ENCODE data around the gene STX7. TPM values are rescaled to one million over a fixed set of nuclear protein-coding genes. Genes with fewer than 3 reads are reported as not detected.
"Not testable (repeated sequence)": the region's sequence is repeated elsewhere in the genome, so short reads cannot be mapped to it uniquely, and the experiment has no call there.

The STX7 gene, protein sequence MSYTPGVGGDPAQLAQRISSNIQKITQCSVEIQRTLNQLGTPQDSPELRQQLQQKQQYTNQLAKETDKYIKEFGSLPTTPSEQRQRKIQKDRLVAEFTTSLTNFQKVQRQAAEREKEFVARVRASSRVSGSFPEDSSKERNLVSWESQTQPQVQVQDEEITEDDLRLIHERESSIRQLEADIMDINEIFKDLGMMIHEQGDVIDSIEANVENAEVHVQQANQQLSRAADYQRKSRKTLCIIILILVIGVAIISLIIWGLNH
- total RNA-seq = 53.3 TPM
- long read RNA-seq, full-length matches to known transcripts = 52 of 67 reads
- long read RNA-seq, partial matches to known transcripts = 3 of 67 reads
- long read RNA-seq, other reads (novel, unspliced or antisense) = 12 of 67 reads

GRCh38 chr6:132512638-132513632 lies at the start of gene STX7:
Gene STX7 (minus strand): TSS chr6:132513116. CDS start chr6:132503530, 9,586 bp downstream.
- DNase-seq (ENCODE audit: low spot score) = peak; percentile 97
- intact Hi-C loops (cut with DNase I) = no loop called here

- intact Hi-C loops (cut with DNase I); DNase-seq (ENCODE audit: low spot score): not testable (repeated sequence)
Measured at GRCh38 chr6:132560087-132560486, 47.2 kb upstream of the STX7 start.

- intact Hi-C loops (cut with DNase I) = no loop called here
- no peak for DNase-seq (ENCODE audit: low spot score)
Measured at GRCh38 chr6:132552372-132552771, 39.5 kb upstream of the STX7 start, which contains the start of gene TAAR8. Gene TAAR8 (plus strand): TSS chr6:132552672. CDS start chr6:132552693, 21 bp downstream.

GRCh38 chr6:132551214-132551613 lies 38.3 kb upstream of the STX7 start:
- no peak for DNase-seq (ENCODE audit: low spot score)
- intact Hi-C loops (cut with DNase I) = no loop called here

DNA sequence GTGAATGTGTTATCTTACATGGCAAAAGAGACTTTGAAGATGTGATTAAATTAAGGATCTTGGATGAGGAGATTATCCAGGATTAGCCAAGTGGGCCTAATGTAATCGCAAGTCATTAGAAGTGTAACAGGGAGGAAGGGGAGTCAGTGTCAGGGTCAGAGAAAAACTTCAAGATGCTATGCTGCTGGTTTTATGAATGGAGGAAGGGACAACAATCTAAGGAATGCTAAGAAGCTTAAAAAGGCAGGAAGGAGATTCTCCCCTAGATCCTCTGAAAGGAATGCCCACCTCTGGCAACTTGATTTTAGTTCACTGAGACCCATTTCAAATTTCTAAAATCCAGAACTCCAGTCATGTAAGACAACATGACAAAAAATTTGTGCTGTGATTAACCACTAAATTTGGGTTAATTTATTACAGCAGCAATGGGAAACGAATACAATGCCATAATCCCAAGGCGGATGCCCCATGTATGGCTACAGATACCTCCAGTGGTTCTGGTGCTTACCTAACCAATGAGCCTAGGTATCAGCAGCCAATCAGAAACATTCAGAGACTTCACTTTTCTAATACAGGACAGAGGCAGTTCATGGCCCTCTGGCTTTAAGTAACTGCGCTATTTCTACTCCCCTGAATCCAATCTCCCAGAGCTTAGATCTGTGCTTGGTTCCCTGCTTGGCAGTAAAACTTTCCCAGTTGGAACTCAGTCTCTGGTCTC lies 36.0 kb upstream of the STX7 start:
- intact Hi-C loops (cut with DNase I) = no loop called here
- no peak for DNase-seq (ENCODE audit: low spot score)

- intact Hi-C loops (cut with DNase I) = no loop called here
- no peak for DNase-seq (ENCODE audit: low spot score)
Measured at GRCh38 chr6:132544826-132545225, 31.9 kb upstream of the STX7 start.

DNA sequence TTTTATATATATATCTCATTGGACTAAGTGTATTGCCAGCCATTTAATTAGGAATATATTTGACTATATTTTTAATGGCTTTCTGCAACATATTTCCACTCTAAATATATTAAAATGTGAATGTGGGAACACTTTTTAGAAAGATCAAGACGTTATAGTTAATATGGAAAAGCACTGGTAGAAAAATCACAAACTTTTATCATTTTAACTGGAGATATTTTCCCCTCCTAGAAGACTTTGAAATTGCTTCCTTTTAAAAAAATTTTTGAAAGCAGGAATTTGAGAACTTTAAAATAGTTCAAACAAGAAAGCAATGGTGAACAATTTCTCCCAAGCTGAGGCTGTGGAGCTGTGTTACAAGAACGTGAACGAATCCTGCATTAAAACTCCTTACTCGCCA lies 25.1 kb upstream of the STX7 start, which contains the start of gene TAAR9:
Gene TAAR9 (plus strand): TSS at position 301 of the 400 bp plus-strand sequence. CDS start 13 bp downstream, at position 314.
- DNase-seq (ENCODE audit: low spot score) = no peak
- intact Hi-C loops (cut with DNase I) = no loop called here

DNA sequence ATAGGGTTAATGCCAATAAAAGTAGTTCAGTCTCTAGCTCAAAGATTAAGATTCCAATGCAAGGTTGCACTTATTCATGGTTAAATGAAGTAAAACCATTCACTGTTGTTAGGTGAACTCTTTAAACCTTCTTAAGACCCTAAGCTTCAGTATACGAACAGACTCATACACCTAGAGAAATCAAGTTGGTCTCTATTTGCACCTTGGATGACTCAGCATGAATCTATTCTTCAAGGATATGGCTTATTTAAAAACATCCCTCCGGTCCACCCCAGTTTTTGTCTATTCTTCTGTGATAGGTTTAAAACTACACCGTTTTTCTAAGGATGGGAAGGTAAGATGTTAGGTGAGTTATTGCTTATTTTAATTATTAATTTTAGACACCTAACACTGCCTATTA lies 24.2 kb upstream of the STX7 start:
- intact Hi-C loops (cut with DNase I) = no loop called here
- no peak for DNase-seq (ENCODE audit: low spot score)

GRCh38 chr6:132534546-132534945 lies 21.6 kb upstream of the STX7 start:
- intact Hi-C loops (cut with DNase I); DNase-seq (ENCODE audit: low spot score): not testable (repeated sequence)

- DNase-seq (ENCODE audit: low spot score) = no peak
- intact Hi-C loops (cut with DNase I) = no loop called here
Measured at GRCh38 chr6:132530293-132530974, 17.5 kb upstream of the STX7 start.

GRCh38 chr6:132527791-132528190 lies 14.9 kb upstream of the STX7 start:
- DNase-seq (ENCODE audit: low spot score) = no peak
- intact Hi-C loops (cut with DNase I) = no loop called here

- intact Hi-C loops (cut with DNase I) = no loop called here
- DNase-seq (ENCODE audit: low spot score) = no peak
Measured at GRCh38 chr6:132526461-132526860, 13.5 kb upstream of the STX7 start.

- no peak for DNase-seq (ENCODE audit: low spot score)
- intact Hi-C loops (cut with DNase I) = no loop called here
Measured at GRCh38 chr6:132525866-132526265, 12.9 kb upstream of the STX7 start.

DNA sequence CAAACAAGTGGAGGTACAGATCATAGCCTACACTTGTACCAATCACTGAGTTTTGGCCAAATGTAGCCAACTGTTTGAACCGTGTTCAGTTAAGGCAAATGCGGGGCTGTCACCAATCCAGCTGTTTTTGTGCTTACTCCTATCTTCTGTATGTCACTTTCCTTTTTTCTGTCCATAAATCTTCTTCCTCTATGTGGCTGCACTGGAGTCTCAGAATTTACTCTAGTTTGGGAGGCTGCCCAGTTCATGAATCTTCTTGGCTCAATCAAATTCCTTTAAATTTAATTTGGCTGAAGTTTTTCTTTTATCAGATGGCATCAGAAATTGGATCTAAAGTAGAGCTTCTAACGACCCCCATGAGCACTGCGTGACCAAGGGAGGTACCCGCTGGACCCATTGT lies 11.7 kb upstream of the STX7 start:
- intact Hi-C loops (cut with DNase I) = no loop called here
- no peak for DNase-seq (ENCODE audit: low spot score)

GRCh38 chr6:132520953-132521352 lies 8.0 kb upstream of the STX7 start:
- no peak for DNase-seq (ENCODE audit: low spot score)
- intact Hi-C loops (cut with DNase I) = no loop called here

DNA sequence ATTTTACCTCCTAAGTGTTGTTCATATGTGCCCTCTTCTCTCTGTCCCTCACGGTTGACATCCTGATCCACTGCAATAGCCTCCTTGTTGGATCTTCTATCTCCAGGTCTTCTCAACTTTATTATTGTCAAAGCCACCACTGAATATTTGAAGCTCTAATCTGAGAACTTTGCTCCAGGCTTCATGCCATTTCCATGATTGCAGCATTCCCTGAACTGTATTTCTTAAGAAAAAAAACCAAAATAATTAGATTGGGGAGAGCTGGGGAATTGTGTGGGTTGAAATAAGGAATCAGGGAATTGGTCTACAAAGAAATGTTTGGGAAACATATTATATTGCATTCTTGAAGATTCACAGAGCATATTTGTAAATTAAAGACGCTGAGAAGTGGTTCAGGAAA lies 2.5 kb upstream of the STX7 start:
- intact Hi-C loops (cut with DNase I) = no loop called here
- DNase-seq (ENCODE audit: low spot score) = no peak

DNA sequence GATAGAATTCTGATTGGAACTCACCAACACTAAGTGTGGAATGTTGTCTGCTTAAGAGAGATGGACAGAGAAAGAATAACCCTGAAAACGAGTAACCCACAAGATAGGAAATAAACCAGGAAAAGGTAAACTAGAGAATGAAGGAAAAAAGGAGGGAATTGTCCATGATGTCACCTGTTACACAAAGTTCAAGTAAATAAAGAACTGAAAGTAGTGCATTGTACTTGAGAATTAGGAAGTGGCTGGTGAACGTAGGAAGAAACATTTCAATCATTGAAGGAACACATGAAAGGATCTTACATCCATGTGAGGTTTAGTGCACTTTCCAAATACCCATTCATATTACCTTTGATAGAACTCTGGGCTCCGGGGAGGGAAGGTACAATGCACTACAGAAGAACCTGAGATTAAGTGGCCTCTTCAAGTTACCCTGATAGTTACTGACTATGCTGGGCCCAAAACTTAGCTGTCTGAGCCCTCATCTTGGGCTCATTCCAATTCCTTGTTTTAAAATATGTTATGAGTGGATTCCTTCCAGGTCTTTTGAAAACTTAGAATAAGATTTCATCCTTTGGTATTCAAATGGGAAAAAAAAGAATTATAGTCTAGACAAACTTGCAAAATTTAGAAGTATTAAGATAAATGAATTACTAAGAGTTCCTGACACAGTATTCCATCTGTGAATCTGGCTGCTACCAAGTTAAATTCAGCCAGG lies 1.1 kb upstream of the STX7 start:
- DNase-seq (ENCODE audit: low spot score) = no peak
- intact Hi-C loops (cut with DNase I) = no loop called here

GRCh38 chr6:132512342-132512637 lies 626 bp downstream of the STX7 start:
- DNase-seq (ENCODE audit: low spot score) = no peak
- intact Hi-C loops (cut with DNase I) = no loop called here

DNA sequence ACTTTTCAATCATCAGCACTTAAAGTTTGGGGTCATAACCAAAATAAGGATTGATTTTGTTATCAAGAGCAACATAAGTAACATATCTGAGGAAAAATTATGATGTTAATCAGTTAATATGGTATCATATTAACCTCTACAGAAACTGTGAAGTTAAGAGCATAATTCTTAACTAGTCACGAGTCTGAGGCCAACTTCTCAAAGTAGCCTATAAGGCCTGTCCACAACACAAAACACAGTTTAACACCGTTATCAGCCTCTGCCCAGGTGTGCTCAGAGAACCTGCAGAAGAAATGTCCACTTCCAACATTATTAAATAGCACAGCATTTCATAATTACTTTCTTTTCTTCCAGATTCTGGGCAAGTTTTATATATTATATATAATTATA lies 1.1 kb downstream of the STX7 start:
- no peak for DNase-seq (ENCODE audit: low spot score)
- intact Hi-C loops (cut with DNase I) = no loop called here

Measured in cardiac septum (tissue), 1 donor.